ENCODE data around the gene CPB1.

CPB1 gene

DNA sequence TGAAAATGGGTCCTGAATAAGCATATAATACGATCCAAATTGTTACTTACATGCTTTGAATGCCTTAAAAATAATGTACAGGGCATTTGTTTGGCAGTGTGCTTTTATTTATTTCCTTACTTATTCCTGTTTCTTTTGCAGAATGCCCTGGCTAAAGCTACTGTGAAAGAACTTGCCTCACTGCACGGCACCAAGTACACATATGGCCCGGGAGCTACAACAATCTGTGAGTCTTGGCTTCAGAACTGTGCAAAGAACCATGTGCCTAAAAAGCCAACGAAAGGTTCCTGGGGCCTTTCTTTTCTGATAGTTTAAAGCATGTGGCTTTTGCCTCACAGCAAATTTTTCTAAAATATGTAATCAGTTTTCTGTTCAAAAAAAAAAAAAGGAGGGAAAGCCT, 29.7 kb downstream of the CPB1 start:
- DNase-seq (ENCODE audit: low read depth): no peak
- H3K4me3 ChIP-seq (ENCODE audit: control insufficient read depth, low read depth, low read length): no peak overlapping the region
- TF ChIP-seq, protein P1, sequence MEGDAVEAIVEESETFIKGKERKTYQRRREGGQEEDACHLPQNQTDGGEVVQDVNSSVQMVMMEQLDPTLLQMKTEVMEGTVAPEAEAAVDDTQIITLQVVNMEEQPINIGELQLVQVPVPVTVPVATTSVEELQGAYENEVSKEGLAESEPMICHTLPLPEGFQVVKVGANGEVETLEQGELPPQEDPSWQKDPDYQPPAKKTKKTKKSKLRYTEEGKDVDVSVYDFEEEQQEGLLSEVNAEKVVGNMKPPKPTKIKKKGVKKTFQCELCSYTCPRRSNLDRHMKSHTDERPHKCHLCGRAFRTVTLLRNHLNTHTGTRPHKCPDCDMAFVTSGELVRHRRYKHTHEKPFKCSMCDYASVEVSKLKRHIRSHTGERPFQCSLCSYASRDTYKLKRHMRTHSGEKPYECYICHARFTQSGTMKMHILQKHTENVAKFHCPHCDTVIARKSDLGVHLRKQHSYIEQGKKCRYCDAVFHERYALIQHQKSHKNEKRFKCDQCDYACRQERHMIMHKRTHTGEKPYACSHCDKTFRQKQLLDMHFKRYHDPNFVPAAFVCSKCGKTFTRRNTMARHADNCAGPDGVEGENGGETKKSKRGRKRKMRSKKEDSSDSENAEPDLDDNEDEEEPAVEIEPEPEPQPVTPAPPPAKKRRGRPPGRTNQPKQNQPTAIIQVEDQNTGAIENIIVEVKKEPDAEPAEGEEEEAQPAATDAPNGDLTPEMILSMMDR (conservative IDR thresholded peaks at IDR 0.05; ENCODE audit: control insufficient read depth, insufficient read depth, low read depth, low read length): no peak

DNA sequence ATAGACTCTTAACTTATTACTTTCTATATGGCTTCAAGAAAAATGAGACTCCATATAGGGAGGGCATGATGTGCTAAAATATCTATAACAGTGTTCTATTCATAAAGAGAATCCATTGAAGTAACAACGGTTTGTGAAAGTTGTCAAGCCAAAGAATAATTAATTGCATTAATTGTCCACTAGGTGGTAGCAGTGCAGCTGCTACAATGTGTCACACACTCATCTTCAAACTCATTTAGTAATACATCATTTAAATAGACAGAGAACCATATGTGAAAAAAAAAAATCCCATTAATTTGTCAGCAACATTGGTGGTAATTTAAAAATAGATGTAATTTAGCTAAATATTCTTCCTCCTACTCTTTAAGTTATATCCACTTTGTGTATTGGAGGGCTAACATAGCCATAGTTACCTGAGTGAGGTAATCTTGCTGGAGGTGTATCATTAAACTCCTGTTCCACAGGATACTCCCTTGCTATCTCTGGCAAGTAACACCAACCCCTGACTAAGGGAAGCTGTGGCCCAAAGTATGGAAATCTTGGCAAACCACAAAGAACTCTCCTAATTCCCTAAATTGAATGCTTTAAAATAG, 33.8 kb downstream of the CPB1 start:
- H3K4me3 ChIP-seq (ENCODE audit: control insufficient read depth, low read depth, low read length): no peak overlapping the region
- DNase-seq (ENCODE audit: low read depth): peak; percentile 74
- TF ChIP-seq, protein P1 (conservative IDR thresholded peaks at IDR 0.05; ENCODE audit: control insufficient read depth, insufficient read depth, low read depth, low read length): peak; percentile 54

DNA sequence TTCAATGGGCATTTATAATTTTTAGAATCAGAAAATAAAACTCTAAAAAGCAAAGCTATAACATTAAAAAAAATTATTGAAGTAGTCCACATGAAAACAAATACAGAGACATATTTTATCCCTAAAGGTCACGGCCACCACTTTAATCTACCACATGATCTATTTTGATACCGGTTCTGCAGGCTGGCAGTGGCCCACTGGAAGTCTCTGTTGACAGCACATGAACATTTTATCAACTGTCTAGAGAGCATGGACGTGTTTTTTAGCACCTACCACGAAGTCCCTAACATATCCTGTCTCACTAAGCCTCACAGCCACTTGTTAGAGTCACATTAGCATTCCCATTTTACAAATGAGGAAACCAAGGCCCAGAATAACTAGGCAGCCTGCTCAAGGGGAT, 35.7 kb downstream of the CPB1 start:
- TF ChIP-seq, protein P1 (conservative IDR thresholded peaks at IDR 0.05; ENCODE audit: control insufficient read depth, insufficient read depth, low read depth, low read length): no peak
- DNase-seq (ENCODE audit: low read depth): no peak
- no peak overlapping the region for H3K4me3 ChIP-seq (ENCODE audit: control insufficient read depth, low read depth, low read length)

DNA sequence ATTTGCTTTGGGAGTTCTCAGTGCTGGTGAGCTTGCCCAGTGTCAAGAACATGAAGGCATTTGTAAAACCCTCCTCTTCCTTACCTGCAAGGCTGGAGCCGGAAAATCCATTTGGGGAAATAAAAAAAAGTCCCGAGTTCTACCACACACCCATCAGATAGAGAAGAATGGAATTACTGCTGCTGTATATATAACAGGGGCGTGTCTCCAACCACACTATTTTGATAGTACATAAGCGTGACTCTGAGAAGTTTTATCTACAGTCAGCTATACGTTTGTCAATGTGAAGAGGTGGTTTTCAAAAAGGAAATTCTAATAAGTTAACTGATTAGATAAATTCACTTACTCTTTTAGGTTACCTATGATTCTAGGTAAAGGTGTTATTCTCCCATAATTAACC, 36.2 kb downstream of the CPB1 start:
- TF ChIP-seq, protein P1 (conservative IDR thresholded peaks at IDR 0.05; ENCODE audit: control insufficient read depth, insufficient read depth, low read depth, low read length): no peak
- DNase-seq (ENCODE audit: low read depth): no peak
- no peak overlapping the region for H3K4me3 ChIP-seq (ENCODE audit: control insufficient read depth, low read depth, low read length)

GRCh38 chr3:148865049-148865448, 37.4 kb downstream of the CPB1 start, which contains the start of gene CPA3:
CPA3 (plus strand) TSS chr3:148865296; CDS start chr3:148865308, 12 bp downstream.
- TF ChIP-seq, protein P1 (conservative IDR thresholded peaks at IDR 0.05; ENCODE audit: control insufficient read depth, insufficient read depth, low read depth, low read length): no peak
- no peak for DNase-seq (ENCODE audit: low read depth)
- H3K4me3 ChIP-seq (ENCODE audit: control insufficient read depth, low read depth, low read length): no peak within 1 kb of the TSS

- TF ChIP-seq, protein P1 (conservative IDR thresholded peaks at IDR 0.05; ENCODE audit: control insufficient read depth, insufficient read depth, low read depth, low read length): no peak
- H3K4me3 ChIP-seq (ENCODE audit: control insufficient read depth, low read depth, low read length): no peak overlapping the region
- no peak for DNase-seq (ENCODE audit: low read depth)
These were observed 38.6 kb downstream of the CPB1 start for GRCh38 chr3:148866261-148866660.

Data from fibroblast of mammary gland (primary cell).